Mesenteric fat pad (tissue), 1 donor: ENCODE data around the gene SLC9A6. TPM values are rescaled to one million over a fixed set of nuclear protein-coding genes. Genes with fewer than 3 reads are reported as not detected.
"Not testable (repeated sequence)": the region's sequence is repeated elsewhere in the genome, so short reads cannot be mapped to it uniquely, and the experiment has no call there.

Experiments used
- DNase-seq: peaks from one replicate; pipeline ENCODE4 v3.0.0-alpha.2; 2020; ENCODE audit warnings: low spot score
- total RNA-seq: library from RNA; stranded (reverse); fragmentation: NEBNext Ultra II Directional; extraction: Animal tissue kit (Norgen Biotek cat#: 25700); gene quantifications from one replicate; pipeline ENCODE4 v1.2.1, GENCODE V29; 2021
- donor health status: DM: yes; HTN: yes; CAD: no.

Gene SLC9A6
- total RNA-seq, 1 donor from 2014 or later, result 11.9 TPM

DNA sequence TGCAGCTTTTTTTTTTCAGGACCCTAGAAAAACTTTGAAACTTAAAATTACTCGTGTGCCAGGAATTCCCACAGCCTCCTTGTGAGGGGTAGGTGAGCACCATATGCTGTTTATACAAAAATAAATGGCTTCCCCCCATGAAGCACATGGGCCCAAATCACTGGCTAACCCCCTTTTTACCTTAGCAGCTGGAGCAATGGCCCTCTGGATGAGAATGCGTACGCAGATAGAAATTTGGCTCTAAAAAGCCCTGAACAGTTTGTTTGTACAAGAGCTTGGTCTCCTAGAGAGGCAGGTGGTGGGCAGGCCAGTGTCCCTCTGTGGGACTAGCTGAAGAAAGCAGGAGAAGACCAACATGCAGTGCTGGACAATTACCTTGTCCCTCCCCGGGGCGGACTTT is 76.5 kb downstream of the SLC9A6 start:
- DNase-seq, result no peak

GRCh38 chrX:136063340-136064079 is 78.3 kb downstream of the SLC9A6 start:
- no peak for DNase-seq

DNA sequence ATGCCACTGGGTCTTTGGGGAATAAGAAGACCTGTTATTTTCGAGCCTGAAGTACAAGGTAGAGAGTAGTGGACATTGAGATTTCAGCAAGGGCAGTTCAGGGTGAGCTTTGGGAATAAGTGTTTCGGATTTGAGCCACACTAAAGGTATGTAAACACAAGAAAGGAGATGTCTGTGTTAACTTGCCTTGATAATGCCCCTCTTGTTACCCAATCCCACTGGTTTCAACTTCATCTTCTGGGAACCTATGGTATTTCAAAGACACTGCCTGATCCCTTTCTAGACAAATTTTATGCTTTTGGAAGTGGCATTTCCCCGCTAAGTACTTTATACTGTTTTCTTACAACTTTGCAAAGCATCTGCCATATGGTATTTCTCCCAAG is 79.4 kb downstream of the SLC9A6 start:
- no peak for DNase-seq

GRCh38 chrX:136065044-136065671 is 79.9 kb downstream of the SLC9A6 start:
- DNase-seq, result no peak

GRCh38 chrX:136067097-136067496 is 81.9 kb downstream of the SLC9A6 start:
- DNase-seq, result no peak

GRCh38 chrX:136067966-136068365 is 82.7 kb downstream of the SLC9A6 start:
- DNase-seq, result no peak

- DNase-seq, result no peak
Observed at GRCh38 chrX:136076942-136077341, 91.7 kb downstream of the SLC9A6 start.

GRCh38 chrX:136080766-136081165 is 95.5 kb downstream of the SLC9A6 start:
- no peak for DNase-seq

- no peak for DNase-seq
Observed at GRCh38 chrX:136086521-136086920, 101.3 kb downstream of the SLC9A6 start.

GRCh38 chrX:136091898-136092297 is 106.7 kb downstream of the SLC9A6 start:
- DNase-seq, result not testable (repeated sequence)

DNA sequence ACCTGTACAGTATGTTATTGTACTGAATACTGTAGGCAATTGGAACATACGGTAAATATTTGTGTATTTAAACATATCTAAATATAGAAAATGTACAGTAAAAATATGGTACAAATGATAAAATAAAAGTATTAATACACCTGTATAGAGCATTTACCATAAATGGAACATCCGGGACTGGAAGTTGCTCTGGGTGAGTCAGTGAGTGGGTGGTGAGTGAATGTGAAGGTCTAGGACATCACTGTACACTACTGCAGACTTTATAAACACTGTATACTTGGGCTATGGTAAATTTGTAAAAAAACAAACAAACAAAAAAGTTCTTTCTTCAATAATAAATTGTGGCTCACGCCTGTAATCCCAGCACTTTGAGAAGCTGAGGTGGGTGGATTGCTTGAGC is 109.7 kb downstream of the SLC9A6 start:
- DNase-seq, result no peak

Other genes with a start within 250 kb of the SLC9A6 start
- not detected for gene CT45A3, start 217.2 kb upstream of the SLC9A6 start, total RNA-seq
- not detected for gene CT45A5, start 199.9 kb upstream of the SLC9A6 start, total RNA-seq
- gene CT45A6, start 182.6 kb upstream of the SLC9A6 start, total RNA-seq, result not detected
- not detected for gene CT45A2, start 165.4 kb upstream of the SLC9A6 start, total RNA-seq
- not detected for gene CT45A7, start 148.2 kb upstream of the SLC9A6 start, total RNA-seq
- not detected for gene CT45A8, start 130.9 kb upstream of the SLC9A6 start, total RNA-seq
- not detected for gene CT45A9, start 113.6 kb upstream of the SLC9A6 start, total RNA-seq
- not detected for gene CT45A10, start 92.0 kb upstream of the SLC9A6 start, total RNA-seq
- gene SAGE1, start 91.7 kb upstream of the SLC9A6 start, total RNA-seq, result not detected
- gene MMGT1, start 11.4 kb upstream of the SLC9A6 start, total RNA-seq, result 25.1 TPM
- 3,576 TPM for gene FHL1, start 162.1 kb downstream of the SLC9A6 start, total RNA-seq